ENCODE measurements around the gene DSTN.

Gene DSTN

DNA sequence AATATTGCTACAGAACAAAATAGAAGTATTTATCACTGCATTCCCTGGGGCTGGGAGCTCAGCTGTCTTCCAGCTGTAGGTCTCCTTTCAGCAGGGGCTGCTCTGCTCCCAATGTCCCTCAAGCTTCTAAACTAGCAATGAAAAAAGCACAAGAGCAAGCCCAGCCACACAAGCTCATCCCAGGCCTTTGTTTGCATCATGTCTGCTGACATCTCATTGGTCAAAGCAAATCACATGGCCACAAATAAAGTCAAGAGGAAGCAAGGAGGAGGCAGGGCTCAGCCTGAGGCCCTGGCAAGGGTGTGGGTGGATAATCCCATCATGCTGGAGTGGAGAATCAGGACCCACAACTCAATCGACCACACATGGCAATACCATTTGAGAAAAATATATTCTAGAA lies 36.5 kb upstream of the DSTN start:
- peak; percentile 72 for DNase-seq (ENCODE audit: low read depth)
- Histone ChIP-seq H3K36me3 (ENCODE audit: control insufficient read depth, insufficient read depth, low read length, severe bottlenecking) (no peaks in the 10 kb centered on the region), H3K4me1 (ENCODE audit: control insufficient read depth, insufficient read depth, low read length) (peaks cover 4% of the 10 kb centered on the region), H3K4me3 (ENCODE audit: low read length) (no peak overlapping the region), H3K9ac (ENCODE audit: low read length) (no peak overlapping the region), H3K27me3 (replicated peaks; ENCODE audit: control insufficient read depth, insufficient read depth, low read length) (no peaks in the 10 kb centered on the region), H3K9me3 (ENCODE audit: control insufficient read depth, low read length) (no peaks in the 10 kb centered on the region)

DNA sequence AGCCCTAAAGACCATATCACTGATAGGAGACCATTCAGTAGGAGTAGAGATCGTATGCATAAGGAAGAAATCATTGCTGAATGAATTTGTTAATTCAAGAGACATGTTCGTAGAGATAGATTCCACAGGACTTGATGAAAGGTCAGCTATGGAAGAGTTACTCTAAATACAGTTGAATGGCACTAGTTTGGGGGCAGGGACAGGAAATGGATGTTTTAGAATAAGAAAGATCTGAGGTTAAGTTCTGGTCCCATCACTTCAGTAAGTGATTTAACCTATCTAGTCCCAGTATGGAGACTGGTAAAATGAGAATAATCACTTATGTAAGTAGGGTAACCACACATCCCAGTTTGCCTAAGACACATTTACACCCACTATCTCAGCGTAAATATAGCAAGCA lies 35.8 kb upstream of the DSTN start:
- Histone ChIP-seq H3K9me3 (ENCODE audit: control insufficient read depth, low read length) (no peaks in the 10 kb centered on the region), H3K36me3 (ENCODE audit: control insufficient read depth, insufficient read depth, low read length, severe bottlenecking) (no peaks in the 10 kb centered on the region), H3K4me1 (ENCODE audit: control insufficient read depth, insufficient read depth, low read length) (peaks cover 4% of the 10 kb centered on the region), H3K4me3 (ENCODE audit: low read length) (no peak overlapping the region), H3K27me3 (replicated peaks; ENCODE audit: control insufficient read depth, insufficient read depth, low read length) (no peaks in the 10 kb centered on the region), H3K9ac (ENCODE audit: low read length) (no peak overlapping the region)
- DNase-seq (ENCODE audit: low read depth) = no peak

DNA sequence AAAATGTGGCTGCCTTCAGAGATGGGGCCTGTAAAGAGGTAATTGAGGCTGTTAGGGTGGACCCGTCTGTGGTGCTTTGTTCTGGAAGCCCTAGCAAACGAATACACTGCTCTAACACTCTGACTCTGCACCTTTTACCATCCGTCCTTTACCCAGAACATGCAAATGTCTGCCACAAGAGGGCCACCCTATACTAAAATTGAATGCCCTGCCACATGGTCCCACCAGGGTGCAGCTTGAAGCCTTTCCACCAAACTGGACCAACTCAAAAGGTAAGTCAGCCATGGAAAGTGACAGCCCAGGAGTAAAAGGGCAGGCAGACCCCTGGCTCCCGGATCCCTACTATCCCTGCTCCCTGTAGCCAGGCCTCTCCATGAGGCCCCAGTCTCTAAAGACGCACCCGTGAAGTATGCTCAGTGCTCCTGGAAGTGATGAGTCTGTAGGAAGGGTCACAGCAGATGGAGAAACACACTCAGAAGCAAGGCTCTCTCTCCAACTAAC lies 32.9 kb upstream of the DSTN start:
- Histone ChIP-seq H3K4me1 (ENCODE audit: control insufficient read depth, insufficient read depth, low read length) (peaks cover 3% of the 10 kb centered on the region), H3K27me3 (replicated peaks; ENCODE audit: control insufficient read depth, insufficient read depth, low read length) (no peaks in the 10 kb centered on the region), H3K9ac (ENCODE audit: low read length) (no peak overlapping the region), H3K4me3 (ENCODE audit: low read length) (no peak overlapping the region), H3K36me3 (ENCODE audit: control insufficient read depth, insufficient read depth, low read length, severe bottlenecking) (no peaks in the 10 kb centered on the region), H3K9me3 (ENCODE audit: control insufficient read depth, low read length) (no peaks in the 10 kb centered on the region)
- DNase-seq (ENCODE audit: low read depth) = peak; percentile 93

DNA sequence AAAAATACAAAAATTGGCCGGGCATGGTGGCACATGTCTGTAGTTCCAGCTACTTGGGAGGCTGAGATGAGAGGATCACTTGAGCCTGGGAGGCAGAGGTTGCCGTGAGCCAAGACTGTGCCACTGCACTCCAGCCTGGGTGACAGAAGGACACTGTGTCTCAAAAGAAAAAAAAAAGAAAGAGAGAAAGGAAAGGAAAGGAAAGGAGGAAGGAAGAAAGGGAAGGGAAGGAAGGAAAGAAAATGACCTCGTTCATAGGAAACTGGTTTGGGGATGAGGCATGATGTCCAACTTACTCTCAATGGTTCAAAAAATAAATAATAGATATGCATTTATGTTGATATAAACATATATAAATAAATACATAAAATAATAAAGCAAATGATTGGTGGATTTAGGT lies 31.9 kb upstream of the DSTN start:
- Histone ChIP-seq H3K4me1 (ENCODE audit: control insufficient read depth, insufficient read depth, low read length) (peaks cover 11% of the 10 kb centered on the region), H3K9me3 (ENCODE audit: control insufficient read depth, low read length) (no peaks in the 10 kb centered on the region), H3K9ac (ENCODE audit: low read length) (no peak overlapping the region), H3K36me3 (ENCODE audit: control insufficient read depth, insufficient read depth, low read length, severe bottlenecking) (no peaks in the 10 kb centered on the region), H3K27me3 (replicated peaks; ENCODE audit: control insufficient read depth, insufficient read depth, low read length) (no peaks in the 10 kb centered on the region), H3K4me3 (ENCODE audit: low read length) (no peak overlapping the region)
- DNase-seq (ENCODE audit: low read depth) = no peak

DNA sequence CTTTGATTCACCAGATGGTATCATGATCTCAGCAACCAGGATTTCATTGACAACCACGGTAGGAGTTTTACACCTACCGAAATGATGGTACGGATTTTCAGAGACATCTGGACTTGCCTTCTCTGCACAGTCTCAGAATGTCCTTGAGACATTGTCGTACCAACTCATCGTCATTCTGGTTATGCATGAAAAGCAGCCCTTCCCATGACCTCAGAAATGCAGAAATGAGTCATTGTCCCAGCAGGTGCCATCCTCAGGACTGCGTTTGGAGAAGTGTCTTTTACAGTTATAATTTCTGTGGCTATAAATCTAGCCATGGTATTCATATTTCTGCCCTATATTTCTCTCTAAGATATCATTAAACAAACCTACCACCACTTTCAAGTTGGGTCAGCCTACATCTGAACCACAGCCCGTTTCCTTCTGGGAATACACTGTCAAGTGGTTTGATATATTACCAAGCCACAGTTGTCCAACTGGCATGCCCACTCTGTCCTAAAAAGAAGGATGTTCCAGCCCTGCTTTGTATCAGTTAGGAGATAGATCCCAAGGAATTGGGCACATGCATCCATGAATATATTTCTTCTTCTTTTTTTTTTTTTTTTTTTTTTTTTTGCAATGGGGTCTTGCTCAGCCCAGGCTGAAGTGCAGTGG lies 31.2 kb upstream of the DSTN start:
- Histone ChIP-seq H3K9me3 (ENCODE audit: control insufficient read depth, low read length) (no peaks in the 10 kb centered on the region), H3K4me3 (ENCODE audit: low read length) (no peak overlapping the region), H3K4me1 (ENCODE audit: control insufficient read depth, insufficient read depth, low read length) (peaks cover 18% of the 10 kb centered on the region), H3K36me3 (ENCODE audit: control insufficient read depth, insufficient read depth, low read length, severe bottlenecking) (no peaks in the 10 kb centered on the region), H3K27me3 (replicated peaks; ENCODE audit: control insufficient read depth, insufficient read depth, low read length) (no peaks in the 10 kb centered on the region), H3K9ac (ENCODE audit: low read length) (no peak overlapping the region)
- no peak for DNase-seq (ENCODE audit: low read depth)

DNA sequence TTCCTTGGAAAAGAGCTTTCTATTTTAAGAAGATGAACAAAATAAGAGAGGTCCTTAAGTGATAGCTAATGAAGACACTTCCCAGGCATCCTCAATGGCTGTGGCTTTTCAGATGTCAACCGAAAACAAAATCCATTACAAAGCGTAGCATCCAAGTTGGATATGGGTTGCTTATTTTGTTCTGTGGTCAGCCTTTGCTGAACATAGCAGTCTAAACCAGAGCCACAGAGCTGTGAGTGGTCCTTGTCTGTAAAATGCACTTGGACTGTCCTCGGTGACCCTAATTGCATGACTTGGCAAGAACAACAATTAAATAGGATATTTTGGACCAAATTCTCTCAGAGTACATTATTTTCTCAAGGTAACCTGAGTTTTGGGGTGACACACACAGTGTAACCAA lies 28.3 kb upstream of the DSTN start:
- no peak overlapping the region for H3K4me3 ChIP-seq (ENCODE audit: low read length)
- H3K27me3 ChIP-seq (replicated peaks; ENCODE audit: control insufficient read depth, insufficient read depth, low read length) = no peaks in the 10 kb centered on the region
- peaks cover 26% of the 10 kb centered on the region for H3K4me1 ChIP-seq (ENCODE audit: control insufficient read depth, insufficient read depth, low read length)
- no peak overlapping the region for H3K9ac ChIP-seq (ENCODE audit: low read length)
- no peaks in the 10 kb centered on the region for H3K9me3 ChIP-seq (ENCODE audit: control insufficient read depth, low read length)
- DNase-seq (ENCODE audit: low read depth) = no peak
- no peaks in the 10 kb centered on the region for H3K36me3 ChIP-seq (ENCODE audit: control insufficient read depth, insufficient read depth, low read length, severe bottlenecking)

DNA sequence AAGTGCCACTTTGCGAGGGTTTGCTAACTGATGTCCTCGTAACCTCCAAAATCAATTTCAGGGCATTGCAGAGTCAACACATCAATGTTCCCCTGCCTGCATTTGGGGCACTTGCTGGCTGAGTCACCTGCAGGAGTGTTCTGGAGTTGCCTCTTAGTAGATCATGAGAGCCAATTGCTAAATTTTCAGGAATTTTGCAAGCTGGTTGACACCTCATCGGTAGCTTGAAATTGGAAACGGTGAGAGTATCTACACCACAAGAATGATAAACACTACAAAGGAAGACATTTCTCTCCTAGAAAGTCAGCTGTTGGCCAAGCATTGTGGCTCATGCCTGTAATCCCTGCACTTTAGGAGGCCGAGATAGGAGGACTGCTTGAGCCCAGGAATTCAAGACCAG lies 27.9 kb upstream of the DSTN start:
- H3K36me3 ChIP-seq (ENCODE audit: control insufficient read depth, insufficient read depth, low read length, severe bottlenecking) = no peaks in the 10 kb centered on the region
- no peak overlapping the region for H3K4me3 ChIP-seq (ENCODE audit: low read length)
- peaks cover 26% of the 10 kb centered on the region for H3K4me1 ChIP-seq (ENCODE audit: control insufficient read depth, insufficient read depth, low read length)
- no peaks in the 10 kb centered on the region for H3K9me3 ChIP-seq (ENCODE audit: control insufficient read depth, low read length)
- H3K9ac ChIP-seq (ENCODE audit: low read length) = no peak overlapping the region
- no peaks in the 10 kb centered on the region for H3K27me3 ChIP-seq (replicated peaks; ENCODE audit: control insufficient read depth, insufficient read depth, low read length)
- peak; percentile 46 for DNase-seq (ENCODE audit: low read depth)

DNA sequence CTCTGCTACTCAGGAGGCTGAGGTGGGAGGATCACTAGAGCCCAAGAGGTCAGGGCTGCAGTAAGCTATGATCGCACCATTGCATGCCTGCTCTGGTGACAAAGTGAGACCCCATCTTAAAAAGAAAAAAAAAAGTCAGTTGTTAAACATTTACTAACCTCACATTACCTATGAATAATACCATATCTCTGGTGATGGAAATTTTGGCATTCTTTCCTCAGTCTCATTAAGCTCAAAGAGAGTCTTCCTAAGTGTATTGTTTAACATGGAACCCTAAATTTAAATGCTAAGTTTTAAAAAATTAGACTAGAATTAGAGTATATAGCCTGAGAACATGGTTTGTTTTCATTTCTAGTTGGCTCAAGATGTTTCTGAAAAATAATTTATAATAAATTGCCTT lies 27.4 kb upstream of the DSTN start:
- no peaks in the 10 kb centered on the region for H3K27me3 ChIP-seq (replicated peaks; ENCODE audit: control insufficient read depth, insufficient read depth, low read length)
- no peak for DNase-seq (ENCODE audit: low read depth)
- H3K4me1 ChIP-seq (ENCODE audit: control insufficient read depth, insufficient read depth, low read length) = peaks cover 26% of the 10 kb centered on the region
- H3K9me3 ChIP-seq (ENCODE audit: control insufficient read depth, low read length) = no peaks in the 10 kb centered on the region
- no peaks in the 10 kb centered on the region for H3K36me3 ChIP-seq (ENCODE audit: control insufficient read depth, insufficient read depth, low read length, severe bottlenecking)
- peak overlapping the region; percentile 24 for H3K4me3 ChIP-seq (ENCODE audit: low read length)
- H3K9ac ChIP-seq (ENCODE audit: low read length) = peak overlapping the region; percentile 45

DNA sequence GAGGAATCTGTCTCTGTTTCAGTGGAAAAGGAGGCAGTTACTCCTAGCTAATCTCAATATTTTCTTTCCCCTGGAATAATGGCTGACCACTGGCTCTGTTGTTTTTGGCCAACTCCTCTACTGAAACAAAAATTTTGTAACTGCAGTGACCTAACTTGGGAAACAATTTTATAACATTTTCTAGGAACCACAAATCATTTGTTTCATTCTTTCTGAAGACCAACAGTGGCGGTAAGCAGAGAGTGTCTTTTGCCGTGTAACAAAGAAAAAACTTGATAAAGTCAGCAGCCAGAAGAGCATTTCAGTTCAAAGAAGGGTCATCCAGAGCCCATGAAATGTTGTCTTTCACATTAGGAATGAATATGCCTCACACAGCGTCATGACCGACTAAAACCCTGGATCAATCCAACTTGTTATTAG lies 26.9 kb upstream of the DSTN start:
- peak overlapping the region; percentile 41 for H3K4me3 ChIP-seq (ENCODE audit: low read length)
- peak; percentile 92 for DNase-seq (ENCODE audit: low read depth)

DNA sequence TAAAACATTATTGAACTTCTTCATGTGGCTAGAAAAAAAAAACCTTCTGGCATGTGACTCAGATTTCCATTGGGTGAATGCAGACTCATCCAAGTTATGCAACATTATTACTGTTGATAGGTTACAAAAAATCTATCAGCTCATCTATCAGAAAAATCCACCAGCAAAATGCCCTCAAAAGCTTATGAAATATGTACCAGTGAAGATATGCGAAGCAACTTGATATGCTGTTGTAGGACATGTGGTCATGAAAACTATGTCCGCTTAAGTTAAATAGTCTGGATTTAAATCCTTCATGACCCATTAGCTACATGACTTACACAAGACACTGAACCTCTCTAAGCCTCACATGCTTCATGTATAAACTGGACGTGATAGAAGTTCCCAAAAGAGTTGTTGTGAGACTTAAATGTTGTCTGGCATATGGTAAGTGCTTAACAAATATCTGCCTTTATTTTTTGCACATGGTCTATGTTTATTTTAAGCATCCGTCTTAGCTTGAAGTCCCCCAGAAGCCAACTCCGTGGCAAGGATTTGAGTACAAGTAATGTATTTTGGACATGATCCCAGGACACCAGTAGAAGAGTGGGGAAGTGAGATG lies 26.2 kb upstream of the DSTN start:
- H3K4me3 ChIP-seq (ENCODE audit: low read length) = peak overlapping the region; percentile 41
- H3K4me1 ChIP-seq (ENCODE audit: control insufficient read depth, insufficient read depth, low read length) = peaks cover 26% of the 10 kb centered on the region
- no peaks in the 10 kb centered on the region for H3K36me3 ChIP-seq (ENCODE audit: control insufficient read depth, insufficient read depth, low read length, severe bottlenecking)
- DNase-seq (ENCODE audit: low read depth) = peak; percentile 92
- H3K9ac ChIP-seq (ENCODE audit: low read length) = peak overlapping the region; percentile 63
- H3K9me3 ChIP-seq (ENCODE audit: control insufficient read depth, low read length) = no peaks in the 10 kb centered on the region
- no peaks in the 10 kb centered on the region for H3K27me3 ChIP-seq (replicated peaks; ENCODE audit: control insufficient read depth, insufficient read depth, low read length)

More for the DNA sequence above, 26.9 kb upstream of the DSTN start:
- H3K9ac ChIP-seq (ENCODE audit: low read length) = peak overlapping the region; percentile 63
- no peaks in the 10 kb centered on the region for H3K36me3 ChIP-seq (ENCODE audit: control insufficient read depth, insufficient read depth, low read length, severe bottlenecking)
- H3K27me3 ChIP-seq (replicated peaks; ENCODE audit: control insufficient read depth, insufficient read depth, low read length) = no peaks in the 10 kb centered on the region
- H3K4me1 ChIP-seq (ENCODE audit: control insufficient read depth, insufficient read depth, low read length) = peaks cover 26% of the 10 kb centered on the region
- no peaks in the 10 kb centered on the region for H3K9me3 ChIP-seq (ENCODE audit: control insufficient read depth, low read length)

DNA sequence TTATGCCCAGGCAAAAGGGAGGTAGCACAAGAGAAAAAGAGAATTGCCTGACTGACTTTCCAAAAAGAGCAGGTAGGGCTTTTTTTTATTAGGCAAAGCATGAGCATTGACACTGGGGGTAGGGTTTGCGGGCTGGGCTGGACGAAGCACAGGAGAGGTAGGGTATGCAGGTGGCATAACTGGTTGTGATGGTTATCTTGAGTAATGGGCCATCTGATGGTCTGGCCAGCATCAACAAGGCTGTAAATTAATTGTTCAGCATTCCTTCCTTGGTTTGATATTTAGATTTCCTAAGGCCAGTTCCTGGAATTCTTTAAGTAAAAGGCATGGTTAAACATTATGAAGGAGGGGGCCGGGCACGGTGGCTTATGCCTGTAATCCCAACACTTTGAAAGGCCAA lies 24.7 kb upstream of the DSTN start:
- no peaks in the 10 kb centered on the region for H3K36me3 ChIP-seq (ENCODE audit: control insufficient read depth, insufficient read depth, low read length, severe bottlenecking)
- H3K4me3 ChIP-seq (ENCODE audit: low read length) = no peak overlapping the region
- peaks cover 26% of the 10 kb centered on the region for H3K4me1 ChIP-seq (ENCODE audit: control insufficient read depth, insufficient read depth, low read length)
- no peaks in the 10 kb centered on the region for H3K27me3 ChIP-seq (replicated peaks; ENCODE audit: control insufficient read depth, insufficient read depth, low read length)
- no peaks in the 10 kb centered on the region for H3K9me3 ChIP-seq (ENCODE audit: control insufficient read depth, low read length)
- DNase-seq (ENCODE audit: low read depth) = no peak
- no peak overlapping the region for H3K9ac ChIP-seq (ENCODE audit: low read length)
